IPS-15b (cell line): ENCODE data around the gene MFNG.

Experiments used
- H3K27me3 ChIP-seq: one replicate; pipeline ENCODE4 v1.6.1; 2013; ENCODE audit warnings: low read length; ENCODE audit not compliant: control insufficient read depth, insufficient read depth
- H3K36me3 ChIP-seq: one replicate; pipeline ENCODE4 v1.6.1; 2013; ENCODE audit warnings: low read length; ENCODE audit not compliant: control insufficient read depth, insufficient read depth
- H3K4me1 ChIP-seq: one replicate; pipeline ENCODE4 v1.6.1; 2013; ENCODE audit warnings: mild to moderate bottlenecking, low read length; ENCODE audit not compliant: control insufficient read depth, insufficient read depth
- H3K4me3 ChIP-seq: one replicate; pipeline ENCODE4 v1.5.1; 2013; ENCODE audit warnings: low read depth, low read length
- H3K9ac ChIP-seq: one replicate; pipeline ENCODE4 v1.6.1; 2013; ENCODE audit warnings: low read depth, mild to moderate bottlenecking, low read length
- H3K9me3 ChIP-seq: one replicate; pipeline ENCODE4 v1.6.1; 2013; ENCODE audit warnings: mild to moderate bottlenecking, low read length; ENCODE audit not compliant: control insufficient read depth, insufficient read depth

MFNG gene

DNA sequence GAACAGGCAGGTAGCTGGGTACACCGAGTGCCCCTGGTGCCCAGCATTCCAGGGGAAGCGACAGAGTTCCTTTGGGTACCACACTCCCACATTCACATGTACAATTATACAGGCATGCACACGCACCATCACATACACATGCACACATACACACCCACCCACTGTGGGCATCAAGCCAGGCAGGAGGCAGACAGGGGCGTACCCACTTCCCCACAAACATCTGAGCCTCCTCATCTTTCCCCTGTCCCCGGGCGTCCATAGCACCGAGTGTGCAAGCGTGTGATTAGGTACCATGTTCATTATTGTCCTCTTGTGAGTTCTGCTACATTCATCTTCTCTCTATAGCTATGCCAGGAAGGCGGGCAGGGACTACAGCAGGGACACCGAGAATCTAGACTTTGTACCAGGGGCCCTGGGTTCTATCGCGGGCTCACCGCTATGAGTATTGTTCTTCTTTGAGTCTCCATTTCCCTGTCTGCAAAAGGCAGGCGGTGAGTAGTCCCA, 35.1 kb upstream of the MFNG start:
- Histone ChIP-seq H3K4me3 (no peak overlapping the region), H3K27me3 (peaks cover 23% of the 10 kb centered on the region), H3K9ac (no peak overlapping the region), H3K36me3 (no peaks in the 10 kb centered on the region), H3K4me1 (peaks cover 5% of the 10 kb centered on the region), H3K9me3 (no peaks in the 10 kb centered on the region)

DNA sequence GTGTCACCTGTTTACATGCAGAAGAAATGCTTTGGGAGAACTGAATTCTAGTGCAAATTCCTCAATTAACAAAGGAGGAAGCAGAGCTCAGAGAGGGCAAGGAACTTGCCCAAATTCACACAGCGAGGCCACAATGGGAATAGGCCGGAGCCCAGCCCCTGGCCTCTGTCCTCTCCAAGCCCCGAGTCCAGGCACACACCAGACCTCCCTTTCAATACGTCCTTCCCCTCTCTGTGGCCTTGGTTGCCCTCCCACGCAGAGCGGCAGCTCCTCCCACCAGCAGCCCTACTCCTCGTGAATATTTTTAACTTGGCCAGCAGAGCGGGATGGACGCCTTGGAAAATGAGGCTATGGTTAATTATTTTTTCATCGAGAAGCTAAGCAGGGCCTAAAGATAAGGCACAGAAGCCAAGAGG, 34.6 kb upstream of the MFNG start:
- Histone ChIP-seq H3K27me3 (peaks cover 23% of the 10 kb centered on the region), H3K9me3 (no peaks in the 10 kb centered on the region), H3K36me3 (no peaks in the 10 kb centered on the region), H3K9ac (no peak overlapping the region), H3K4me1 (peaks cover 5% of the 10 kb centered on the region), H3K4me3 (no peak overlapping the region)

- H3K9ac ChIP-seq, result no peak within 1 kb of the TSS
- peak within 1 kb of the TSS; percentile 73 for H3K4me3 ChIP-seq
- no peaks in the 10 kb centered on the region for H3K36me3 ChIP-seq
- peaks cover 23% of the 10 kb centered on the region for H3K27me3 ChIP-seq
- no peaks in the 10 kb centered on the region for H3K9me3 ChIP-seq
- H3K4me1 ChIP-seq, result peaks cover 5% of the 10 kb centered on the region
These were observed 33.3 kb upstream of the MFNG start, which contains the start of gene CARD10 for GRCh38 chr22:37519268-37520195. CARD10 (minus strand) TSS chr22:37519415; CDS start chr22:37519200, 215 bp downstream.

GRCh38 chr22:37518509-37519267, 32.5 kb upstream of the MFNG start:
- Histone ChIP-seq H3K4me3 (peak overlapping the region; percentile 73), H3K4me1 (peaks cover 5% of the 10 kb centered on the region), H3K9me3 (no peaks in the 10 kb centered on the region), H3K36me3 (no peaks in the 10 kb centered on the region), H3K9ac (no peak overlapping the region), H3K27me3 (peaks cover 21% of the 10 kb centered on the region)

GRCh38 chr22:37517826-37518450, 31.8 kb upstream of the MFNG start:
- H3K9ac ChIP-seq, result no peak overlapping the region
- peaks cover 21% of the 10 kb centered on the region for H3K27me3 ChIP-seq

DNA sequence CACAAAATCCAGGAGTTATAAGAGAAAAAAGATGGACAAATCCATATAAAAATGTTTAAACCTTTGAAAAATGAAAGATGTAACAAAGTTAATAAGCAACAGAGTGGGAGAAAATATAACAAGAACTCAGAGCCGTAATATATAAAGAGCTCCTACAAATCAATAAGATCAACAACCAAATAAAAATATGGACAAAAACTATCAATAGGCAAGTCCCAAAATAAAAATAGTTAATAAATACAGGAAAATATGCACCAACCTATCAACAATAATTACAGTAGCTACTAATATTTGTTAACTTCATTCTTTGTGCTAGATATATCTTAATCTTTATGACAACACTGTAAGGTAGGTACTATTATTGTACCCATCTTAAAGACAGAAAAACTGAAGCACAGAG, 30.3 kb upstream of the MFNG start:
- Histone ChIP-seq H3K4me3 (no peak overlapping the region), H3K4me1 (peaks cover 5% of the 10 kb centered on the region)

More at GRCh38 chr22:37517826-37518450, 31.8 kb upstream of the MFNG start:
- no peaks in the 10 kb centered on the region for H3K36me3 ChIP-seq
- H3K9me3 ChIP-seq, result no peaks in the 10 kb centered on the region
- H3K4me1 ChIP-seq, result peaks cover 5% of the 10 kb centered on the region
- H3K4me3 ChIP-seq, result no peak overlapping the region

DNA sequence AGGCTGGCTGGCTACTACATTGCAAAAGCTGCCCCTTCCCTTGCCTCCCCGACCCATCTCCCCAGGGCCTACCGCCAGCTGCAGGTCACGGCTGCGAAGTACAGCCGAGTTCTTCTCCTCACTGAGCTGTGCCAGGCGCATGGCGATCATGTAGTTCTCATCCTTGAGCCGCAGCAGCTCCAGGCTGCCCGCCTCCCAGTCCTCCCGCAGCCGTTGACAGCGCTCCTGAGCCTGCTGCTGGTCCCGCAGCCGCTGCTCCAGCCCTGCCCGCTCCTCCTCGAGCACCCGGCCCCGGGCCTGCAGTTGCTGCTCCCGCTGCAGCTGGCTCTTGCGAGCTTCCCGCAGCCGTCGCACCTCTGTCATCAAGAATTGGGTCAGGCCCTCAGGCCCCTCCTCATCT, 29.7 kb upstream of the MFNG start:
- Histone ChIP-seq H3K27me3 (peaks cover 18% of the 10 kb centered on the region), H3K4me3 (no peak overlapping the region), H3K9ac (no peak overlapping the region), H3K4me1 (peaks cover 5% of the 10 kb centered on the region), H3K9me3 (no peaks in the 10 kb centered on the region), H3K36me3 (no peaks in the 10 kb centered on the region)

More for the DNA sequence above, 30.3 kb upstream of the MFNG start:
- peaks cover 18% of the 10 kb centered on the region for H3K27me3 ChIP-seq
- no peaks in the 10 kb centered on the region for H3K36me3 ChIP-seq
- no peak overlapping the region for H3K9ac ChIP-seq
- H3K9me3 ChIP-seq, result no peaks in the 10 kb centered on the region

DNA sequence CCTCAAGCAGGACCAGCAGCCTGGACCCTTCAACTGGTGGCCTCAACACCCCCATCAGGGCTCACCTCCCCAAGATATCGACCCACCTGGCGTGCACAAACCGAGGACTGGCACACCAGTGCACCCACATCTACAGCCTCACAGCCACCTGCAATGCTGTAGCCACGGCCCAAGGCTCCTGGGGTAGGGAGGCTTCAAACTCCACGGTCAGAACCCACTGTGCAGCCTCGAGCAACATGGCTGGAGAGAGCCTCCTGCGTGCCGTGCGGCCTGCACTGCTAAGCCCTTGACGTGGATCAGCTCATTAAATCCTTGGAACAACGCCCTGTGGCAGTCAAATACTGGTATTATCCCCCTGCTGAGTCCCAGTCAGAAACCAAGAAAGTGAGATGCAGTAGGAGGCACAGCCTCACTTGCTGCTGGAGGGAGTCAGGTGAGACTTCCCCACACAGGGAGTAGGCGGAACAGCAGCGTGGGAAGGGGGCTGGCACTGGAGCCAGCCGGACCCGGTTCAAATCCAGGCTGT, 28.4 kb upstream of the MFNG start:
- H3K27me3 ChIP-seq, result peaks cover 13% of the 10 kb centered on the region

DNA sequence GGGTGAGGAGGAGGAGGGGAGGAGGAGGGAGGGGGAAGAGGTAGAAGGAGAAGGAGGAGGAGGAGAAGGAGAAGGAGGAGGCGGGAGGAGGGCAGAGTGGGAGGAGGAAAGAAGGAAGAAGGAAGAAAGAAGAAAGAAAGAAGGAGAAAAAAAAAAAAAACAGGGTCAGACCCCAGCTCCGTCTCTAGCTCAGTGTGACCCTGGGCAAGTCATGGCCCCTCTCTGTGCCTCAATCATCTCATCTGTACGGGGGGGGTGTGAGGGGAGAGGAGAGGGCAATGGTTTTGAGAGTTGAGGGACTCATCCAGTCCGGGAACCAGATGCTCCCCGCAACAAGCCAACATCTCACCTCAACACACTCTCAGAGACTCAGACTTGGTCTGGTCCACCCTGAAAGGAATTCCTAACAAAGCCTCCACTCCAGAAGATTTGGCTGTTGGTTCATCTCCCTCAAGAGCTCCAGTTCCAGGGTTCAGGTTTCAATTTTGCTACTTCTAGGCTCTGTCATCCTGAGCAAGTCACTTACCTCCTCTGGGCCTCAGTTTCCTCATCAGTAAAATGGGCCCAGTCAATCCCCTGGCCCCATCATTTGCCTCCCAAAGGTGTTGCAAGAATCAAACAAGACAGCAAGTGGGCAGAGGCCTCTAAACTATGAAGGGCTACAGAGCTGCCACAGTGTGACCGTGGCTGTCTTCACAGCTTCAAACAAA, 25.4 kb upstream of the MFNG start:
- Histone ChIP-seq H3K36me3 (peaks cover 4% of the 10 kb centered on the region), H3K4me1 (no peaks in the 10 kb centered on the region), H3K9ac (no peak overlapping the region), H3K4me3 (no peak overlapping the region), H3K27me3 (no peaks in the 10 kb centered on the region), H3K9me3 (no peaks in the 10 kb centered on the region)

More for the DNA sequence above, 28.4 kb upstream of the MFNG start:
- H3K4me1 ChIP-seq, result peaks cover 3% of the 10 kb centered on the region
- H3K4me3 ChIP-seq, result no peak overlapping the region
- no peaks in the 10 kb centered on the region for H3K9me3 ChIP-seq
- no peaks in the 10 kb centered on the region for H3K36me3 ChIP-seq
- no peak overlapping the region for H3K9ac ChIP-seq

GRCh38 chr22:37510091-37510490, 23.9 kb upstream of the MFNG start:
- Histone ChIP-seq H3K36me3 (peaks cover 4% of the 10 kb centered on the region), H3K4me1 (no peaks in the 10 kb centered on the region), H3K9me3 (no peaks in the 10 kb centered on the region), H3K4me3 (no peak overlapping the region), H3K9ac (no peak overlapping the region), H3K27me3 (no peaks in the 10 kb centered on the region)
